ENCODE measurements around the gene LUZP2. TPM values are rescaled to one million over a fixed set of nuclear protein-coding genes. Genes with fewer than 3 reads are reported as not detected.

The LUZP2 gene
- polyA plus RNA-seq, 1 donor from 2014 or later = 15.5 TPM

DNA sequence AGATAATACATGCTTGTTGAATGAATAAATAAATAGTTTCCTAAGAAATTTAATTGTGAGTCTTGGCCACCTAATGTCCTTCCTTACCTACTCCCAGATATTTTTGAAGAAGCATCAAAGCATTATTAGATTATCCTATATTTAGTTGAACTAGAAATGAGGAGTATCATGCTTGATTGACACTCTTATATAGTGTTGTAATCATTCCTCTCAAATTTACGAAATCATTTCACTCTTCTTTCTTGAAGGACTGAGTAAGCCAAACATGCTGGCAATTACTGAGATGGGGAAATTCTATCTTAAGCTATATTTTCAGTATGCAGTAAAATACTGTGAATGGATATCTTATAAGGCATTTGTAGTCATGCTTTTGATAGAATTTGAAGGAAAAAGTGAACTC is 189.0 kb downstream of the LUZP2 start:
- H3K36me3 ChIP-seq (ENCODE audit: insufficient read depth, low read length) = no peaks in the 10 kb centered on the region
- no peak overlapping the region for H3K9ac ChIP-seq (ENCODE audit: low read length)
- no peak overlapping the region for H3K4me3 ChIP-seq (ENCODE audit: low read length)
- no peak overlapping the region for H3K4me2 ChIP-seq (ENCODE audit: low read length)
- H4K20me1 ChIP-seq (ENCODE audit: insufficient read depth) = no peaks in the 10 kb centered on the region
- no peak overlapping the region for H3K27ac ChIP-seq (ENCODE audit: low read length)
- H3K9me3 ChIP-seq (ENCODE audit: low read length) = no peaks in the 10 kb centered on the region
- H3K9me2 ChIP-seq (ENCODE audit: insufficient read depth, low read length) = no peaks in the 10 kb centered on the region
- no peak for TF ChIP-seq MXI1 (conservative IDR thresholded peaks at IDR 0.05; ENCODE audit: poor library complexity, severe bottlenecking)
- no peak for TF ChIP-seq RAD21 (conservative IDR thresholded peaks at IDR 0.05)
- TF ChIP-seq, protein P1, sequence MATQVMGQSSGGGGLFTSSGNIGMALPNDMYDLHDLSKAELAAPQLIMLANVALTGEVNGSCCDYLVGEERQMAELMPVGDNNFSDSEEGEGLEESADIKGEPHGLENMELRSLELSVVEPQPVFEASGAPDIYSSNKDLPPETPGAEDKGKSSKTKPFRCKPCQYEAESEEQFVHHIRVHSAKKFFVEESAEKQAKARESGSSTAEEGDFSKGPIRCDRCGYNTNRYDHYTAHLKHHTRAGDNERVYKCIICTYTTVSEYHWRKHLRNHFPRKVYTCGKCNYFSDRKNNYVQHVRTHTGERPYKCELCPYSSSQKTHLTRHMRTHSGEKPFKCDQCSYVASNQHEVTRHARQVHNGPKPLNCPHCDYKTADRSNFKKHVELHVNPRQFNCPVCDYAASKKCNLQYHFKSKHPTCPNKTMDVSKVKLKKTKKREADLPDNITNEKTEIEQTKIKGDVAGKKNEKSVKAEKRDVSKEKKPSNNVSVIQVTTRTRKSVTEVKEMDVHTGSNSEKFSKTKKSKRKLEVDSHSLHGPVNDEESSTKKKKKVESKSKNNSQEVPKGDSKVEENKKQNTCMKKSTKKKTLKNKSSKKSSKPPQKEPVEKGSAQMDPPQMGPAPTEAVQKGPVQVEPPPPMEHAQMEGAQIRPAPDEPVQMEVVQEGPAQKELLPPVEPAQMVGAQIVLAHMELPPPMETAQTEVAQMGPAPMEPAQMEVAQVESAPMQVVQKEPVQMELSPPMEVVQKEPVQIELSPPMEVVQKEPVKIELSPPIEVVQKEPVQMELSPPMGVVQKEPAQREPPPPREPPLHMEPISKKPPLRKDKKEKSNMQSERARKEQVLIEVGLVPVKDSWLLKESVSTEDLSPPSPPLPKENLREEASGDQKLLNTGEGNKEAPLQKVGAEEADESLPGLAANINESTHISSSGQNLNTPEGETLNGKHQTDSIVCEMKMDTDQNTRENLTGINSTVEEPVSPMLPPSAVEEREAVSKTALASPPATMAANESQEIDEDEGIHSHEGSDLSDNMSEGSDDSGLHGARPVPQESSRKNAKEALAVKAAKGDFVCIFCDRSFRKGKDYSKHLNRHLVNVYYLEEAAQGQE (IDR thresholded peaks at IDR 0.05; ENCODE audit: borderline replicate concordance) = no peak
- no peaks in the 10 kb centered on the region for H3K27me3 ChIP-seq (ENCODE audit: insufficient read depth, low read depth, low read length)
- no peaks in the 10 kb centered on the region for H3K79me2 ChIP-seq (replicated peaks; ENCODE audit: insufficient read depth, low read length)
- H3F3A ChIP-seq (ENCODE audit: insufficient read depth, low read length, poor library complexity, severe bottlenecking) = no peaks in the 10 kb centered on the region
- H2AFZ ChIP-seq (ENCODE audit: low read depth, low read length) = no peak overlapping the region

DNA sequence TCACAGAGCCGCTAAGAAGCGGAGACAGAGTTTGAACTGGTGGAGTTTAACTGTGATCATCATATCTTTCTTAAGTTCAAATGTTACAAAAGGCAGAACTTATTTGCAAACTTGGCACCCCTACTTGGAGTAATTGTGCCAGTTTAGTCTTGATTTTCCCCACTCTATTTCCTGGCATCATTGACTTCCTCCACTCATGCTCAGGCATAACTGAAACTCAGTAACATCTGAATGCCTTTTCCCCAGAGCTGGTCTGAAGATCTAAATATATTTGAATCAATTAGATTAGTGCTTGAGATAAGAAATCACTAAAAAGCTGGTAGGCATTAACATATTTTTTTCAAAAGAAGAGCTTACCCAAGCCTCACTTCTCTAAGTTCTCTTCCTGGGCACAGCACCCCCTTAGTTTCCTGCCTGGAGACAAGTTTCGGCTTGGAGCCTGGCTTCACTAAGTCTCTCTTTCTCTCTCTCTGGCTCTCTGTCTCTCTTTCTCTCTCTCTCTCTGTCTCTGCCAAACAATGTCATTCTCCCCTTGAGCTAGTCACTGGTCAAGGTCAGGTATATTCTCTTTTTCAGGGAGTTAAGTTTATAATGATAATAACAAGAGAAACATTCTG is 190.8 kb downstream of the LUZP2 start:
- H3K36me3 ChIP-seq (ENCODE audit: insufficient read depth, low read length) = no peaks in the 10 kb centered on the region

More for the DNA sequence above, 190.8 kb downstream of the LUZP2 start:
- TF ChIP-seq EZH2 (IDR thresholded peaks at IDR 0.05; ENCODE audit: borderline replicate concordance, insufficient read depth, low read length, poor library complexity, severe bottlenecking) (no peak), EP300 (conservative IDR thresholded peaks at IDR 0.05; ENCODE audit: poor library complexity, severe bottlenecking) (no peak), POLR2AphosphoS5 (IDR thresholded peaks at IDR 0.05) (no peak), MXI1 (conservative IDR thresholded peaks at IDR 0.05; ENCODE audit: poor library complexity, severe bottlenecking) (no peak), TAF1 (IDR thresholded peaks at IDR 0.05; ENCODE audit: low read depth) (no peak), RAD21 (conservative IDR thresholded peaks at IDR 0.05) (no peak)
- TF ChIP-seq, protein P1 (IDR thresholded peaks at IDR 0.05; ENCODE audit: borderline replicate concordance) = no peak
- TF ChIP-seq, protein P2, sequence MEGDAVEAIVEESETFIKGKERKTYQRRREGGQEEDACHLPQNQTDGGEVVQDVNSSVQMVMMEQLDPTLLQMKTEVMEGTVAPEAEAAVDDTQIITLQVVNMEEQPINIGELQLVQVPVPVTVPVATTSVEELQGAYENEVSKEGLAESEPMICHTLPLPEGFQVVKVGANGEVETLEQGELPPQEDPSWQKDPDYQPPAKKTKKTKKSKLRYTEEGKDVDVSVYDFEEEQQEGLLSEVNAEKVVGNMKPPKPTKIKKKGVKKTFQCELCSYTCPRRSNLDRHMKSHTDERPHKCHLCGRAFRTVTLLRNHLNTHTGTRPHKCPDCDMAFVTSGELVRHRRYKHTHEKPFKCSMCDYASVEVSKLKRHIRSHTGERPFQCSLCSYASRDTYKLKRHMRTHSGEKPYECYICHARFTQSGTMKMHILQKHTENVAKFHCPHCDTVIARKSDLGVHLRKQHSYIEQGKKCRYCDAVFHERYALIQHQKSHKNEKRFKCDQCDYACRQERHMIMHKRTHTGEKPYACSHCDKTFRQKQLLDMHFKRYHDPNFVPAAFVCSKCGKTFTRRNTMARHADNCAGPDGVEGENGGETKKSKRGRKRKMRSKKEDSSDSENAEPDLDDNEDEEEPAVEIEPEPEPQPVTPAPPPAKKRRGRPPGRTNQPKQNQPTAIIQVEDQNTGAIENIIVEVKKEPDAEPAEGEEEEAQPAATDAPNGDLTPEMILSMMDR (IDR thresholded peaks at IDR 0.05; ENCODE audit: poor library complexity, severe bottlenecking) = no peak
- Histone ChIP-seq H3K4me2 (ENCODE audit: low read length) (no peak overlapping the region), H3K9me2 (ENCODE audit: insufficient read depth, low read length) (no peaks in the 10 kb centered on the region), H2AFZ (ENCODE audit: low read depth, low read length) (no peak overlapping the region), H3K27me3 (ENCODE audit: insufficient read depth, low read depth, low read length) (no peaks in the 10 kb centered on the region), H3F3A (ENCODE audit: insufficient read depth, low read length, poor library complexity, severe bottlenecking) (no peaks in the 10 kb centered on the region), H3K4me3 (ENCODE audit: low read length) (no peak overlapping the region), H4K20me1 (ENCODE audit: insufficient read depth) (no peaks in the 10 kb centered on the region), H3K9ac (ENCODE audit: low read length) (no peak overlapping the region), H3K79me2 (replicated peaks; ENCODE audit: insufficient read depth, low read length) (no peaks in the 10 kb centered on the region), H3K9me3 (ENCODE audit: low read length) (no peaks in the 10 kb centered on the region), H3K27ac (ENCODE audit: low read length) (no peak overlapping the region)

Data from neural cell (in vitro differentiated cells).